Colon (tissue), 2 donors: ENCODE results near the gene ZNF19.
"Not testable (repeated sequence)": the region's sequence is repeated elsewhere in the genome, so short reads cannot be mapped to it uniquely, and the experiment has no call there.

Source experiments
- FAIRE-seq: peaks from 2 replicates; lab custom pipeline; 2012; peaks lifted over from hg19 to GRCh38; lab: Jason Lieb, UNC
- donor health status: control.
- donor health status: control.

ZNF19 gene

GRCh38 chr16:71489122-71489521 lies at the start of gene ZNF19:
Gene ZNF19, minus strand, starts transcription at chr16:71489324. Its CDS starts 7,210 bp downstream, at chr16:71482114.
- FAIRE-seq = no peak

GRCh38 chr16:71537643-71538042 lies 48.5 kb upstream of the ZNF19 start:
- FAIRE-seq = no peak

- no peak for FAIRE-seq
Measured at GRCh38 chr16:71536752-71537499, 47.8 kb upstream of the ZNF19 start.

GRCh38 chr16:71532366-71532765 lies 43.2 kb upstream of the ZNF19 start:
- no peak for FAIRE-seq

GRCh38 chr16:71528863-71529262 lies 39.7 kb upstream of the ZNF19 start:
- no peak for FAIRE-seq

GRCh38 chr16:71528257-71528656 lies 39.1 kb upstream of the ZNF19 start:
- no peak for FAIRE-seq

- no peak for FAIRE-seq
Measured at GRCh38 chr16:71526111-71526631, 37.0 kb upstream of the ZNF19 start, which contains the start of gene CHST4. Gene CHST4, plus strand, starts transcription at chr16:71526426. Its CDS starts 10,252 bp downstream, at chr16:71536678.

- FAIRE-seq = no peak
Measured at GRCh38 chr16:71524566-71525553, 35.7 kb upstream of the ZNF19 start.

GRCh38 chr16:71520550-71520949 lies 31.4 kb upstream of the ZNF19 start:
- no peak for FAIRE-seq

GRCh38 chr16:71515026-71515425 lies 25.9 kb upstream of the ZNF19 start:
- no peak for FAIRE-seq

- FAIRE-seq = no peak
Measured at GRCh38 chr16:71514476-71514875, 25.4 kb upstream of the ZNF19 start.

GRCh38 chr16:71513302-71513701 lies 24.2 kb upstream of the ZNF19 start:
- no peak for FAIRE-seq

- FAIRE-seq = no peak
Measured at GRCh38 chr16:71507061-71507460, 17.9 kb upstream of the ZNF19 start.

- FAIRE-seq = no peak
Measured at GRCh38 chr16:71504901-71505300, 15.8 kb upstream of the ZNF19 start.

- FAIRE-seq = not testable (repeated sequence)
Measured at GRCh38 chr16:71504051-71504450, 14.9 kb upstream of the ZNF19 start.

GRCh38 chr16:71501547-71501946 lies 12.4 kb upstream of the ZNF19 start:
- no peak for FAIRE-seq

GRCh38 chr16:71500964-71501363 lies 11.8 kb upstream of the ZNF19 start:
- no peak for FAIRE-seq

- no peak for FAIRE-seq
Measured at GRCh38 chr16:71499775-71500364, 10.7 kb upstream of the ZNF19 start.

GRCh38 chr16:71498031-71498430 lies 8.9 kb upstream of the ZNF19 start:
- FAIRE-seq = no peak

GRCh38 chr16:71493213-71493612 lies 4.1 kb upstream of the ZNF19 start:
- no peak for FAIRE-seq

GRCh38 chr16:71492786-71493185 lies 3.7 kb upstream of the ZNF19 start:
- no peak for FAIRE-seq

GRCh38 chr16:71491054-71491453 lies 1.9 kb upstream of the ZNF19 start:
- no peak for FAIRE-seq
